Activated T-helper 9 cell treated with anti-CD3 and anti-CD28 coated beads, Interleukin-2, amount 50 U/mL, for 16 hours (primary cell): ENCODE results near the gene LZTFL1.

ENCODE experiments used
- DNase-seq: peaks from one replicate; pipeline ENCODE4 v3.0.0-alpha.2; 2020; ENCODE audit warnings: low read depth

The LZTFL1 gene

GRCh38 chr3:45786801-45787495 is 55.0 kb downstream of the LZTFL1 start:
- no peak for DNase-seq

GRCh38 chr3:45785605-45786150 is 56.2 kb downstream of the LZTFL1 start:
- no peak for DNase-seq

GRCh38 chr3:45783667-45784066 is 58.3 kb downstream of the LZTFL1 start:
- no peak for DNase-seq

- DNase-seq: no peak
Measured at GRCh38 chr3:45782381-45782780, 59.5 kb downstream of the LZTFL1 start.

GRCh38 chr3:45781841-45782240 is 60.1 kb downstream of the LZTFL1 start:
- no peak for DNase-seq

- no peak for DNase-seq
Measured at GRCh38 chr3:45781271-45781670, 60.6 kb downstream of the LZTFL1 start.

- no peak for DNase-seq
Measured at GRCh38 chr3:45779746-45780735, 61.9 kb downstream of the LZTFL1 start.

GRCh38 chr3:45778761-45779201 is 63.1 kb downstream of the LZTFL1 start:
- DNase-seq: no peak

- no peak for DNase-seq
Measured at GRCh38 chr3:45777746-45778386, 64.1 kb downstream of the LZTFL1 start.

- no peak for DNase-seq
Measured at GRCh38 chr3:45777111-45777745, 64.7 kb downstream of the LZTFL1 start.

- DNase-seq: no peak
Measured at GRCh38 chr3:45776611-45777010, 65.3 kb downstream of the LZTFL1 start.

GRCh38 chr3:45776301-45776595 is 65.7 kb downstream of the LZTFL1 start:
- DNase-seq: no peak

- DNase-seq: no peak
Measured at GRCh38 chr3:45775571-45776300, 66.2 kb downstream of the LZTFL1 start.

GRCh38 chr3:45774581-45775521 is 67.1 kb downstream of the LZTFL1 start:
- no peak for DNase-seq

GRCh38 chr3:45773714-45774449 is 68.0 kb downstream of the LZTFL1 start:
- DNase-seq: no peak
